Epithelial cell of esophagus (primary cell): Measurements from ENCODE around the gene EIF4EBP3.
"Not testable (repeated sequence)": the region's sequence is repeated elsewhere in the genome, so short reads cannot be mapped to it uniquely, and the experiment has no call there.

Source experiments
- DNase-seq: peaks from one replicate; pipeline ENCODE4 v3.0.0; 2010; ENCODE audit warnings: low read depth
- H3K4me3 ChIP-seq: 2 replicates; pipeline ENCODE4 v1.5.1; 2011; ENCODE audit warnings: mild to moderate bottlenecking, low read length, control low read depth
- CTCF ChIP-seq: IDR thresholded peaks from 2 replicates; pipeline ENCODE4 v1.5.1; 2011; ENCODE audit warnings: low read depth, mild to moderate bottlenecking, low read length, control low read depth, inconsistent platforms; ENCODE audit not compliant: insufficient read depth; ENCODE audit errors: missing control alignments

Gene EIF4EBP3

GRCh38 chr5:140573683-140574082 lies 26.2 kb downstream of the EIF4EBP3 start:
- DNase-seq: no peak
- no peak for TF ChIP-seq CTCF
- H3K4me3 ChIP-seq: no peak overlapping the region

GRCh38 chr5:140574165-140574564 lies 26.7 kb downstream of the EIF4EBP3 start:
- H3K4me3 ChIP-seq: no peak overlapping the region
- no peak for DNase-seq
- no peak for TF ChIP-seq CTCF

- TF ChIP-seq CTCF: peak; percentile 44
- H3K4me3 ChIP-seq: no peak overlapping the region
- peak; percentile 63 for DNase-seq
These were observed 27.8 kb downstream of the EIF4EBP3 start for GRCh38 chr5:140575309-140575708.

DNA sequence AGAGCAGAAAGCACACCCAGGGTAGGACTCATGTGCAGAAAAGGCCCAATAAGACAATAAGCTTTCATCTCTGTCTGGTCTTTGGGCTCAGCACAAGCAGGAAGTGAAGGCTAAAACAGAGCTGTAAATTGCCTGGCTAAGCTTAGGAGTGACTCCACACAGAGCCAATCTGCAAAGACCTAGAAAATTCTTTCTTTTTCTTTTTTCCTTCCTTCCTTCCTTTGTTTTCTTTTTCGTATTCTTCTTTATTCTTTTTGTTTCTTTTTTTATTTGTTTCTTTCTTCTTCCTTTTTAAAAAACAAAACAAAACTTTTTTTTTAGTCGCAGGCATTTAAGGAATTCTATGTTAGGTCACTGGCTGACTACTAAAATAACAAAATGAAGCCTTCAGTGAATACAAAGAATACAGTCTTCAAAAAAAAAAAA lies 29.3 kb downstream of the EIF4EBP3 start:
- TF ChIP-seq CTCF: no peak
- H3K4me3 ChIP-seq: no peak overlapping the region
- DNase-seq: no peak

GRCh38 chr5:140579188-140579747 lies 31.8 kb downstream of the EIF4EBP3 start:
- DNase-seq, H3K4me3 ChIP-seq: not testable (repeated sequence)

DNA sequence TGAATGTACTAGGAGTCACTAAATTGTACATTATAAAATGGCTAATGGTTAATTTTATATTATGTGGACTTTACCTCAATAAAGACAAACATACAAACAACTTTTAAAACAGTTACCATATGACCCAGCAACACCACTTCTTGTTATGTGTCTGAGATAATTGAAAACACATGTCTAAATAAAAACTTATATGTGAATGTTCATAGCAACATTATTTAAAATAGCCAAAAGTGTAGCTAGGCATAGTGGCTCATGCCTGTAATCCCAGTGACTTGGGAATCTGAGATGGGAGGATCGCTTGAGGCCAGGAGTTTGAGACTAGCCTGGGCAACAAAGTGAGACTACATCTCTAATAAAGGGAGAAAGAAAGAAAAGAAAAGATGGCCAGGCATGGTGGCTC lies 40.0 kb downstream of the EIF4EBP3 start:
- H3K4me3 ChIP-seq: no peak overlapping the region
- DNase-seq: no peak
- no peak for TF ChIP-seq CTCF

GRCh38 chr5:140588311-140589070 lies 41.0 kb downstream of the EIF4EBP3 start:
- no peak for DNase-seq
- H3K4me3 ChIP-seq: no peak overlapping the region
- no peak for TF ChIP-seq CTCF
